Keratinocyte (primary cell): ENCODE measurements around the gene PANX2.

Experiments
- CTCF ChIP-seq, 3 experiments: IDR thresholded peaks in 1 of 3; conservative IDR thresholded peaks in 1 of 3; optimal IDR thresholded peaks in 1 of 3; 2 replicates in 2 of 3; 3 replicates in 1 of 3; pipeline versions ENCODE3 to v1.5.1; 2011; ENCODE audit warnings: low read length in 3 of 3, mild to moderate bottlenecking in 3 of 3, moderate library complexity in 2 of 3, control low read depth in 1 of 3, inconsistent platforms in 1 of 3; ENCODE audit not compliant: insufficient read depth in 2 of 3; ENCODE audit errors: extremely low read depth in 1 of 3
- EZH2 ChIP-seq: IDR thresholded peaks from one replicate; pipeline ENCODE4 v1.6.1; 2012; ENCODE audit warnings: inconsistent platforms, mild to moderate bottlenecking, low read length, moderate library complexity

- TF ChIP-seq CTCF (optimal IDR thresholded peaks at IDR 0.05 in 1 of 3, IDR thresholded peaks at IDR 0.05 in 1 of 3, conservative IDR thresholded peaks at IDR 0.05 in 1 of 3; ENCODE audit: extremely low read depth in 1 of 3, insufficient read depth in 2 of 3, low read length in 3 of 3) (no peak), EZH2 (no peak)
These were observed 17.8 kb downstream of the PANX2 start for GRCh38 chr22:50188356-50188755.
